DMS153 treated with DMSO at 0.1 percent for 48 hours (cell line): ENCODE results near the gene CTXN3.

Source experiments
- DNase-seq: peaks from one replicate; lab custom pipeline; 2025; ENCODE audit not compliant: unreplicated experiment; lab: John Stamatoyannopoulos, UW

CTXN3 gene

GRCh38 chr5:127696683-127697082 lies 47.8 kb downstream of the CTXN3 start:
- DNase-seq, result no peak

- no peak for DNase-seq
Measured at GRCh38 chr5:127697894-127698600, 49.2 kb downstream of the CTXN3 start.

- DNase-seq, result no peak
Measured at GRCh38 chr5:127699416-127699815, 50.5 kb downstream of the CTXN3 start.

DNA sequence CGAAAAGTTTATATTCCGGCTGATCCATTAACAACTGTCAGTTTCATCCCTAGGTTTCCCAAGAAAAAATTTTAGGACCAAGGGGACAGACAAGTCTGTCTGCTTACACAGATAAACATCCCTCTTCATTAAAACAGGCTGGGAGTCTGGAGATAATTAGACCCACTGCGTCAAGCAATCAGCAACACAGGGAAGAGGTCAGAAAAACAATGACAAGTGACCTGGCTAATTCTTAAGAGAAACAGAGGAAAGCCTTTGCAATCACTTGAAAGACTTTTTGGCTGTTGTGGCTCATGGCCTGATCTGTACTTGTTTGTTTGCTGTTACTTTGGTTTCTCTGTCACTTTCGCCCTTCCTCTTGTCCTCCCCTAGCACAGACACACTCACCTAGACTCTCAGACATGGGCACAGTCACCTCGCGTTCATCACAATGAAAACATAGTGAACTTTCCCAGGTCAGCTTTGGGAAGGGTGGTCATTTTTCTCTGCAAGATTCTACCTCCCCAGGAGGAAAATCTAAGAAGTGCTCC lies 51.4 kb downstream of the CTXN3 start:
- DNase-seq, result no peak

DNA sequence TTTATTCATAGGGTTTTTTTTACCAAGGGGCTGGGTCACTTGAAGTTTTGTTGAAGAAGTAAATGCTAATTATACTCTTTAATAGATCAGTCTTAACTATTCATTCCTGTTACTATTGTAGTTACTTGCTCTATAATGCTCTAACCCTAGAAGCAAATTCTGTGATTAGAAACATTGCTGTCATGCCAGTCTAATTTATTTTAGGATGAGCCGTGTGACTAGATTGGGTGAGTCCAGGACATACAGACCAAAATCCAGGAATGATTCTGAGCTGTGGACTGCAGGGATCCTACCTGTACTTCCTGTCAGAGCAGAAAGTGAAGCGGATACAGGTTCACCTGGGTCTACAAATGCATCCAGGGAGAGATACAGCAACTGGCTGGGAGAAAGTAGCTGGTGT lies 53.6 kb downstream of the CTXN3 start:
- no peak for DNase-seq

DNA sequence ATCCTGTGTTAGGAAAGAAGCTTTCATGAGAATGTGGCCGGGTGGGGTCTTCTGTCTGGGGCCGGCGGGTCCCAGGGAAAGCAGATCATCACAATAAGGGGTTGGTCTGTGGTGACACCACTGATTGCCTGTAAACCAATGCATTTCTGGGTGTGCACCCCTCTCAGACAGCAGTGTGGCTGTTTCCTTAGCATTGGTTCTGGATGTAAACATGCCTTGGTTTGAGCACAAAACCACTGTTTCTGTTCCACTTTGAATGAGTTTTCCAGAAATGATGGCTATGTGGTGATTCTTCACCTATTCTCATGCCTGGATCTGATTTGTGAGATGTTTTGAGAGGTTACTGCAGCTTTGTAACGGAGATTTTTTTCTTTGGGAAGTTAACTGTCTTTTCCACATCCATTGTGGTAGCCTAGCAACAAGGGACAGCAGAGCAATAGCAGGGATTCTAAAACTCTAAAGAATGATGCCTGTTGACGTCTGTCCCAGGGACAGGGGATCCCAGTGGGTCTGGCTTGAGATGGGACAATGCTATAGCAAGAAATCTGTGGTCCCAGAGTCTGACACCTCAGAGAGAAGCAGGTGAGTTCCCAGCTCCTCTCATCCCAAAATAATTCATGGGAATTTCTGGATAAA lies 54.2 kb downstream of the CTXN3 start, which contains the start of gene CCDC192:
TSS of gene CCDC192 (plus strand) at position 466 of the 636 bp plus-strand sequence. CDS start at position 521, 55 bp downstream.
- no peak for DNase-seq

GRCh38 chr5:127705120-127705892 lies 56.4 kb downstream of the CTXN3 start:
- DNase-seq, result no peak

- no peak for DNase-seq
Measured at GRCh38 chr5:127706691-127707090, 57.8 kb downstream of the CTXN3 start.

DNA sequence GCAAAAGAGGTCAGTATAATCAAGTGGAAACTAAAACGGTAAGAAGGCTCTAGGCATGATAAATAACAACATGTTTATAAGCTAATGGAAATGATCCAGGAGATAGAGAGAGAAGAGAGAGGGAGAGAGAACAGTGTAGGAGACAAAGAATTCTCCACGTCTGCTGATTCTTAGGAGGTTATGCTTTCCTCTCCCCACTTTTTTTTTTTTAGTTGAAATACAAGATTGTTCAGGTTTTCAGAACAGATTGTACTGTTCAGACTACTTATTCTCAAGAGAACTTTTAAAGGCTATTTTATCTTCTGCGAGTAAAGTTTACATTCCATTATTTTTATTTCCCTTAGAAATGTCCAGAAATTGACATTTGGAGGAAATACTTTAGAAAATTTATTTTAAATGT lies 58.3 kb downstream of the CTXN3 start:
- DNase-seq, result no peak
